ENCODE results near the gene WIZ. TPM values are rescaled to one million over a fixed set of nuclear protein-coding genes. Genes with fewer than 3 reads are reported as not detected.
"Not testable (repeated sequence)": the region's sequence is repeated elsewhere in the genome, so short reads cannot be mapped to it uniquely, and the experiment has no call there.

WIZ gene
- 18.4 and 32.9 TPM in 2 replicates for total RNA-seq (2014; rRNA removed; shearing (Covaris generic))

- peak; percentile 14 for DNase-seq (ENCODE audit: low spot score)
These were observed at the start of gene WIZ for GRCh38 chr19:15449620-15450527. Gene WIZ, minus strand, starts transcription at chr19:15449956. Its CDS starts 1,649 bp downstream, at chr19:15448307.

- no peak for DNase-seq (ENCODE audit: low spot score)
These were observed 49.2 kb upstream of the WIZ start for GRCh38 chr19:15498910-15499309.

GRCh38 chr19:15498156-15498858, 48.6 kb upstream of the WIZ start:
- no peak for DNase-seq (ENCODE audit: low spot score)

GRCh38 chr19:15495151-15495550, 45.4 kb upstream of the WIZ start:
- no peak for DNase-seq (ENCODE audit: low spot score)

GRCh38 chr19:15488489-15489226, 38.9 kb upstream of the WIZ start:
- no peak for DNase-seq (ENCODE audit: low spot score)

GRCh38 chr19:15487038-15487437, 37.3 kb upstream of the WIZ start:
- DNase-seq (ENCODE audit: low spot score) = no peak

- not testable (repeated sequence) for DNase-seq (ENCODE audit: low spot score)
These were observed 36.0 kb upstream of the WIZ start for GRCh38 chr19:15485768-15486167.

GRCh38 chr19:15480996-15481395, 31.2 kb upstream of the WIZ start:
- DNase-seq (ENCODE audit: low spot score) = not testable (repeated sequence)

- peak; percentile 10 for DNase-seq (ENCODE audit: low spot score)
These were observed 29.9 kb upstream of the WIZ start, which contains the start of gene PGLYRP2 for GRCh38 chr19:15479391-15480345. Gene PGLYRP2, minus strand, starts transcription at chr19:15479501. Its CDS starts 130 bp downstream, at chr19:15479371.

GRCh38 chr19:15476325-15476724, 26.6 kb upstream of the WIZ start:
- no peak for DNase-seq (ENCODE audit: low spot score)

- DNase-seq (ENCODE audit: low spot score) = no peak
These were observed 25.9 kb upstream of the WIZ start for GRCh38 chr19:15475611-15476010.

GRCh38 chr19:15475169-15475568, 25.4 kb upstream of the WIZ start:
- DNase-seq (ENCODE audit: low spot score) = no peak

- DNase-seq (ENCODE audit: low spot score) = not testable (repeated sequence)
These were observed 24.1 kb upstream of the WIZ start for GRCh38 chr19:15473821-15474220.

GRCh38 chr19:15471639-15472101, 21.9 kb upstream of the WIZ start:
- no peak for DNase-seq (ENCODE audit: low spot score)

GRCh38 chr19:15469513-15470297, 19.9 kb upstream of the WIZ start:
- no peak for DNase-seq (ENCODE audit: low spot score)

GRCh38 chr19:15468675-15469512, 19.1 kb upstream of the WIZ start:
- DNase-seq (ENCODE audit: low spot score) = no peak

- no peak for DNase-seq (ENCODE audit: low spot score)
These were observed 18.0 kb upstream of the WIZ start for GRCh38 chr19:15467734-15468214.

Data from HT-29 (cell line).